ENCODE results near the gene SPDYE2.
"Not testable (repeated sequence)": the region's sequence is repeated elsewhere in the genome, so short reads cannot be mapped to it uniquely, and the experiment has no call there.

SPDYE2 gene

DNA sequence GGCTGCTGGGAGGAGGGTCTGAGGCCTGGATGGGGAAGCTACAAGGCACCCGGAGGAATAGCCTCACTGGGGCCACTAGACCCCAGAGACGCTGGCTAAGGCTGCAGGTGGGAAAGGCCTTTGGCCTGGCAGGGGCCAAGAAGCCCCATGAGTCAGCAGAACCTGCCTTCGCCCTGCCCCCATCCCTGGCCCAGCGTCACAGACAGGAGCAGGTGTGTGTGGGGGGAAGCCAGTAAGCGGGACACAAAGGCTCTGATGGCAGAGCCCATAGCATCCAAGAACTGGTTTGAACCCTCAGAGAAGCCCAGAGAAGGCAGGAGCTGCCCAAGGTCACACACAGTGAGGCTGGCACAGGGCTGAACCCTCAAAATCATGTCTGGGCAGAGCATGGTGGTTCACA, 55.8 kb downstream of the SPDYE2 start:
- not testable (repeated sequence) for DNase-seq

DNA sequence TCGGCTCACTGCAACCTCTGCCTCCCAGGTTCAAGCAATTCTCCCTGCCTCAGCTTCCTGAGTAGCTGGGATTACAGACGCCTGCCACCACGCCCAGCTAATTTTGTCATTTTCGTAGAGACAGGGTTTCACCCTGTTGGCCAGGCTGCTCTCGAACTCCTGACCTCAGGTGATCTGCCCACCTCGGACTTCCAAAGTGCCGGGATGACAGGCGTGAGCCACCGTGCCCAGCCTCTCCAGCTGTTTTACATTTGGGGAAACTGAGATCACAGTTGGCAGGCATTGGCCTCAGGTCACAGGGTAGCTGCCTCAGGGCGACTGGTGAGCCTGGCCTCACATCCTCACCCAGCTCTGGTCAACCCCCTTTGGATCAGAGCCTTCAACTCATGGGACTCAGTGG, 58.7 kb downstream of the SPDYE2 start:
- not testable (repeated sequence) for DNase-seq

DNA sequence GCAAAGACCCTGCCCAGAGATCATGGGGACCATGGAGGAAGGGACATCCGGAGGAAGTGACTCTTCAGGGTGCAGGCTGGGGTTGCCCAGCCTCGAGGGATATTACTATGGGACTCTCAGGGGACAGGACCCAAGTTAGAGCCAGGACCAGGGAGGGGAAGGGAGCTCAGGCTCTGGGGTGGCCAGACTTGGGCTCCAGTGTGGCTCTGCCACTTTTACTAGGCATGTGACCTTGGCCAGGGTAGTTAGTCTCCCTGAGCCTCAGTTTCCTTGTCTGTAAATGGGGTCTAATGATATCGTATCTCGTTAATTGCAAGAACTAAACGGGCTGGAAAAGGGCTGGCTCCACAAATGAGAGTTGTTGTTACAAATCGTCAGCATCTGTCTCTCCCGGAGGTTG, 59.4 kb downstream of the SPDYE2 start:
- DNase-seq = not testable (repeated sequence)

DNA sequence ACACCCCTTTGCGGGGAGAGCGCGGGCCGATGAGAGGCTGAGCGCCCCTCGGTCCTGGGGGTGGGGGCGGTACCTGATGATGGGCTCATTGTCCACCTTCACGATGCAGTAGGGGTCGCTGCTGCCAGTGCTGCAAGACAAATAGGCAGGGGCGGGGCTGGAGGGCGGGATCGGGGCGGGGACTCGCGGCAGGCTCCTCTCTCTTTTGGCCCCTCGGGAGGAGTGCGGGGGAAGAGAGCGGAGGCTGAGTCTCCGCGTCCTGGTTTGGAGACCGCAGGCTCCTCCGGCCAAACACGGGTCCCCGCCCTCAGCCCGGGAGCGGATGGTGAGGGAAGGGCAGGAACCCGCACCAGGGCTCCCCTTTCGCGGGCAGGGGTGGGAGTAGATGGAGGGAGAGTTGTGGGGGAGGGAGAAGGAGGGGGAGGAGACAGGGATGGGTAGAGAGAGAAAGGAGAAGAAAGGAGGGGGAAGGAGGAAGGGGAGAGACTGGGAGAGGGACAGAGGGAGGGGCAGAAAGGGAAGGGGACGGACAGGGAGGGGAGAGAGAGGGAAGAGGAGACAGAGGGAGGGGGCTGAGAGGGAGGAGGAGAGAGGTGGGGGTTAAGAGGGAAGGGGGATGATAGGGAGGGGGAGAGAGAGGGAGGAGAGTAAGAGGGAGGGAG, 60.1 kb downstream of the SPDYE2 start:
- not testable (repeated sequence) for DNase-seq

DNA sequence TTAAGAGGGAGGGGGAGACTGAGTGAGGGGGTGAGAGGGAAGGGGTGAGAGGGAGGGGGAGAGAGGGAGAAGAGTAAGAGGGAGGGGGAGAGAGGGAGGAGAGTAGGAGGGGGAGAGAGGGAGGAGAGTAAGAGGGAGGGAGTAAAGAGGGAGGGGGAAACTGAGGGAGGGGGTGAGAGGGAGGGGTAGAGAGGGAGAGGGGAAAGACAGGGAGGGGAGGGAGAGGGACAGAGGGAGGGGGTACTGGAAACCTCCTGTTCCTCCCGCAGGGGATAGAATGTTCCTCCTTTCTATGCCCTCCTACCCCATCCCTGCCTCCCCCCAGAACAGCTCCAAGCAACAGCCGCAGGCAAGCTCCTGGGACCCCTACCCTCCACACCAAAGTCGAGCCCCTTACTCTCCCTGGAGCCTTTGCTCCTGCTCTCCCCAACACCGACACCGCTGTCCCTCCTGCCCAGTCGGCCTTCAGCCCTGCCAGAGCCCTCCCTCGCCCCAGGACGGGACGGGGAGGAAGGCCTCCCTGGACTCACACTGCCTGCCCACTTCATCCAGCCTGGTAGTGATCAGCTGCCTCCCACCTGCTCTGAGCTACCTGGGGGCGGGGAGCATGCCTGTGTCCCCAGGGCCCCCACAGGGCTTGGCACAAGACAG, 60.8 kb downstream of the SPDYE2 start:
- not testable (repeated sequence) for DNase-seq
